GM21529 (cell line): ENCODE measurements around the gene HEATR3.

Source experiments
- ATAC-seq: cut with Tn5 transposase; IDR thresholded peaks from one replicate; pipeline ENCODE4 v1.9.1; 2021; ENCODE audit not compliant: unreplicated experiment

Gene HEATR3

GRCh38 chr16:50058091-50058771 lies 7.5 kb upstream of the HEATR3 start:
- no peak for ATAC-seq

DNA sequence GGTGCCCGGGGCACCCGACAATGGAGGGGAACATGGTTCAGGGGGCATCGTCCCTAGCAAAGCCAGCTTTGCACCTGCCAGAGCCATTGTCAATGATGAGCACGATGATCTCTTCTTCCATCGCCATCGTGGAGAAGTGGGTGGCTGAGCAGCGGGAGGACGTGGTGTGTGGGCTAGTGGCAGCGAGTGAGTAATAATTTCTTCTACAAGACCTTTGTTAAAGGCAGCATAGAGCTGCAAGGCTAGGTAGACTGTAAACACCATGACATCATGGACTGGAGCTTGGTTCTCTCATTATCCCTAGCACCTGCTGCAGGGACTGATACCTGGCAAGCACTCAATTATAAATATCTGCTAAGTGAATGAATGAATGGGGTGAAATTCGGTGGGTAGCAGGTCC lies 6.7 kb upstream of the HEATR3 start:
- ATAC-seq = no peak

DNA sequence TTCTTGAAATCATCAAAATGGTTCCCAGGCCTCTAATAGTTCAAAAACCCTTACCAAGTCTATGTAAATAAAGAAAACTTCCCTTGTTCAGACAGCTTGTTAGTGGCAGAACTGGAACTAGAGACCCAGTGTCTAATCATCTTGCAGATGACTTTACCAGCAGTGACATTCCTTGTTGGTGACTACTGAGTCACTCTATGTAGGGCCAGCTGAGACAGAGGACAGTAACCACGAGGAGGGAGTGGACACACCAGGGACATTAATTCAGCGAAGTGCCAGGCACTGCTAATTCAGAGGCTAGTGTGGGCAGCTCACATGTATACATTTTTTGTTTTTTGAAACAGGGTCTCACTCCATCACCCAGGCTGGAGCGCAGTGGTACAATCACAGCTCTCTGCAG lies 6.1 kb upstream of the HEATR3 start:
- ATAC-seq = no peak

GRCh38 chr16:50061326-50061725 lies 4.4 kb upstream of the HEATR3 start:
- ATAC-seq = no peak

- ATAC-seq = no peak
These were observed 538 bp upstream of the HEATR3 start for GRCh38 chr16:50065241-50065623.

GRCh38 chr16:50066482-50067289 lies 916 bp downstream of the HEATR3 start:
- ATAC-seq = no peak

DNA sequence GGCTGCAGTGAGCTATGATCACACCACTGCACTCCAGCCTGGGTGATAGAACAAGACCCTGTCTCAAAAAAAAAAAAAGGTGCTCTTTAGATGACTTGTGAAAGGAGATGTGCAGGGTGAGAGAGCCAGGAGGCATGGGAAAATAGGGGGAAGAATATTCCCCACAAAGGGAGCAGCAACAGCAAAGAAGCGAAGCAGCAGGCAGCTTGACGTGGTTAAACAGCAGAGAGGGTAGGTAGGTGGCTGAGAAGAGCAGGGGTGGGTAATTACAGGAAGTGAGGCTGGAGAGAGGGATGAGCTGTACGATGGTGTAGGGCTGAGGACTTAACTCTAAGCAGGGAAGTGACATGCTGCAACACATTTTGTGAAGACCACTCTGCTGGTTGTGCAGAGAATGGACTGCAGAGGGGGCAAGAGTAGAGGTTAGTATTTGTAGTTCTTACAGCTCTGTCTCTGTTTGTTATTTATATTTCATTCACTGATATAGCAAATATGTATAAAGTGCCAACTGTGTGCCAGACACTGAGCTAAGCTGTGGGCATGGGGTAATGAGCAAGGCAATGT lies 1.6 kb downstream of the HEATR3 start:
- ATAC-seq = peak; percentile 41

GRCh38 chr16:50068550-50068949 lies 2.8 kb downstream of the HEATR3 start:
- no peak for ATAC-seq

GRCh38 chr16:50069060-50069459 lies 3.3 kb downstream of the HEATR3 start:
- ATAC-seq = no peak

DNA sequence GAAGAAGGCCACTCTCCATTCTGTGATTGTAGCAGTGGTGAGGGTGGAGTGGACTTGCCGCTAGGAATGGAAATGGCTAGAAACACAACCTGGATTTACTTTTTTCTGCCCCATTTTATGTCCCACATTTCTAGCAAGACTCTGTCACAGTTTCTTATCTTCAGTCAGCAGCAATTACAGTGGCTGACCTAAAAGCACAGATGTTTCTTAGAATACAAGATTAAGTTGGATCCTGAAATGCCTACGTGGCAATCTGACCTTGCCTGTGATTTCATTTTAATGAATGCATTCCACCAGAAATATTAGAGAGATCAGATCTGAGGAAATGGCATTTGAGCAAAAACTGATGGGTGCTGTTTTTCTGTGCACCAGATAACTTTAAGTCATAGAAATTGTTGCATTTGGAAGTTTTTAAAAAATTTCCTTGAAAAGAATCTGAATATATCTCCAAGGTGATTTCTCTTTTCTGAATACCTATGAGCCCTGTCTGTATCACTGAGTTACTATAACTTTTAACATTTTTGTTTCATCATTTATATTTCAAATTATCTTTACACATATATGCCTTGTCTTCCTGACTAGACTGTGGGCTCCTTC lies 5.4 kb downstream of the HEATR3 start:
- no peak for ATAC-seq

- no peak for ATAC-seq
These were observed 7.0 kb downstream of the HEATR3 start for GRCh38 chr16:50072730-50073129.

- no peak for ATAC-seq
These were observed 13.8 kb downstream of the HEATR3 start for GRCh38 chr16:50079397-50080140.

DNA sequence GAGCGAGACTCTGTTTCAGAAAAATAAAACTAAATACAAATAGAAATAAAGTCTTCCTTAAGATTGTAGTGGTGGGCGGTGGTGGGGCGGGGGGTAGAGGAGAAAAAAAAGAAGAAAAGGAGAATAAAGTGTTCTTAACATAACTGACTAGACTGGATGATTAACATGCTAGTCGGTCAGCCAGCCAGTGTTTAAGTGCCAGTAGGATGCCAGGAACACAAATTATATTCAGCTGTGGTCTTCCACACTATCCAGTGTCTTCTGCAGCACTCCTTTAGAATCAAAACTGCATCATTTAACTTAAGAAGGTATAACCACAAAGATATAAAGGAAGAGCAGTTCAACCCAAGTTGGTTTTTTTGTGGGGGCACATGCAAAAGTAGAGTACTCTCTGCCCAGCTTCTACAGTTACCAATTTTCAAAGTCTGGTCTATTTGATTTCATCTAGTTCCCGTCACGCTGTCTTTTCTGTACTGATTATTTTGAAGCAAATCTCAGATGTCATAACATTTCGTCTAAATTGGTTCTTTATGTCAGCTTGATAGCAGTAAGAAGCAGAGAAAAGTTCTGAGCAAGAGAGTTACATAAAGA lies 15.8 kb downstream of the HEATR3 start:
- no peak for ATAC-seq

DNA sequence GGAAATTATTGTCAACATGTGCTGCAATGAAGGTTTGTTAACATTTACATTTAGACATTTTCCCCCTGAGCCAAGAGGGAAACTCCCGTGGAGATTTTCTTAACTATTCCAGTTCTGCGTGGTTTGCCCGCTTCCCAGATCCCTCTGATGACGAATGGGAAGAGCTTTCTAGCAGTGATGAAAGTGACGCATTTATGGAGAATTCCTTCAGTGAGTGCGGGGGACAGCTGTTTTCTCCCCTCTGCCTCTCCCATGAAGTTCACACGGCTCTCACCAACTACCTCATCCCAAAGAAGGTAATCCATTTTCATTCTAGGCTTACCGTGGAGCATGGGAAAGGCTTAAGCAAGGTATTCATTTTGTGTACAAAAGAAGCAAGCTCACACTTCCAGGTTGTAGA lies 18.2 kb downstream of the HEATR3 start:
- no peak for ATAC-seq

- no peak for ATAC-seq
These were observed 20.4 kb downstream of the HEATR3 start for GRCh38 chr16:50086176-50086575.

GRCh38 chr16:50088302-50088701 lies 22.5 kb downstream of the HEATR3 start:
- no peak for ATAC-seq

- ATAC-seq = no peak
These were observed 27.1 kb downstream of the HEATR3 start for GRCh38 chr16:50092891-50093290.

GRCh38 chr16:50093607-50094539 lies 28.1 kb downstream of the HEATR3 start:
- no peak for ATAC-seq

DNA sequence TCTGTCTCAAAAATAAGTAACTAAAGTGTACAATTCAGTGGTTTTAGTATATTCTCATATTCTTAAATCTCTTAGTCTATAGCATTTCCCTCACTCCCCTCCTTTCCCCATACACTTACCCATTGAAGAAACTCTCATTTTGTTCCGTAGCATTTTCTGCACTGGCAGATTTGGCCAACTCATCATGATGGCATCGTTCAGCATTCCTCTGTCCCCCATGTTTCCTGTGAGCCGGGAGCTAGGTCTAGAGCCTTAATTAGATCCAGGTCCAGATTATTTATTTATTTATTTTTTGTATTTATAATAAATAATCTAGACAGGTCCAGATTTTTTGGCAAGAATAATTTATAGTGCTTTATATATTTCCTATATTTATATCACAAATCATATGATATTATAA lies 31.0 kb downstream of the HEATR3 start:
- no peak for ATAC-seq
